M059J (cell line): ENCODE measurements around the gene KIR3DL3. TPM values are rescaled to one million over a fixed set of nuclear protein-coding genes. Genes with fewer than 3 reads are reported as not detected.
"Not testable (repeated sequence)": the region's sequence is repeated elsewhere in the genome, so short reads cannot be mapped to it uniquely, and the experiment has no call there.

Experiments
- DNase-seq: peaks from one replicate; pipeline ENCODE4 v3.0.0-alpha.2; 2012; ENCODE audit warnings: low read depth
- total RNA-seq: library from RNA; depleted of rRNA; stranded (reverse); fragments of >200 nt; shearing (Covaris generic); gene quantifications from 2 replicates; pipeline ENCODE4 v1.2.3, GENCODE V29; 2014; rRNA removed

KIR3DL3 gene
- total RNA-seq, 1 experiment from 2014 or later, result not detected

DNA sequence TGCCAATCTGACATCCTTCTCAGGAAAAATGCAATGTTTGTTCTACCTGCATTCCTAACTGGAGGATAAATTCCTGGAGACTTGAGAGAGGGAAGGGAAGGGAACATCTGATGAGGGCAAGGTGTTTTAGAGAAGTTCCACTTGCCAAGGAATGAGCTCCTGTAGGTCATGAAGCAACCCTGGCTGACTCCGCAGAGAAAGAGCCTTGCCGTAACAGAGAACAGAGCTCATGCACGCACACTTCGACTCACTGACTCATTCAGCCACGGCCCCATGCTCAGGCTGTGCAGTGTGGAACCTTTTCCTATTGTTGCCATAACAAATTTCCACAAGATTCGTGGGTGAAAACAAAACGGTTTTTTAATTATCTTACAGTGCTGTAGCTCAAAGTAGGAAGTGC lies 54.7 kb downstream of the KIR3DL3 start:
- DNase-seq, result not testable (repeated sequence)

DNA sequence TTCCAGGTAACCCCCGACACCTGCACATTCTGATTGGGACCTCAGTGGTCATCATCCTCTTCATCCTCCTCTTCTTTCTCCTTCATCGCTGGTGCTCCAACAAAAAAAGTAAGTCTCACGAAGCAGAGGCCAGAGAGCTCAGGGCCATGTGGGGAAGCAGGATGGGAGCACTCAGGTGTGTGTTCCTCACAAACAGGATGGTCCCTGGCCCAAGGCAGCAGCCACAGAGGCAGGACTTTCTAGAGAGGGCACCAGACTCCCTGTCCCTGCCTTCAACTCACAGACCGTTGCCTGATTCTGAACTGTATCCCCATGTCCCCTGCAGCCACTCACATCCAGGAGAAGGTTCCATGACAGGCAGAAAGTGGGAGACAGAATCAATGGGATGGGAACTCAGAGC lies 58.7 kb downstream of the KIR3DL3 start:
- DNase-seq, result not testable (repeated sequence)

Other genes starting within 250 kb of the KIR3DL3 start
- gene LAIR2, start 221.6 kb upstream of the KIR3DL3 start, total RNA-seq, result not detected in 2 replicates
- not detected in 2 replicates for gene LILRA2, start 150.7 kb upstream of the KIR3DL3 start, total RNA-seq
- not detected in 2 replicates for gene LILRA1, start 130.8 kb upstream of the KIR3DL3 start, total RNA-seq
- not detected in 2 replicates for gene LILRB1, start 94.0 kb upstream of the KIR3DL3 start, total RNA-seq
- gene LILRB4, start 61.5 kb upstream of the KIR3DL3 start, total RNA-seq, result not detected in 2 replicates
- gene KIR2DL3, start 14.1 kb downstream of the KIR3DL3 start, total RNA-seq, result not detected in 2 replicates
- not detected in 2 replicates for gene KIR2DL1, start 45.4 kb downstream of the KIR3DL3 start, total RNA-seq
- not detected in 2 replicates for gene KIR2DL4, start 79.2 kb downstream of the KIR3DL3 start, total RNA-seq
- not detected in 2 replicates for gene KIR3DL1, start 92.0 kb downstream of the KIR3DL3 start, total RNA-seq
- gene KIR2DS4, start 108.2 kb downstream of the KIR3DL3 start, total RNA-seq, result not detected in 2 replicates
- gene KIR3DL2, start 126.0 kb downstream of the KIR3DL3 start, total RNA-seq, result not detected in 2 replicates
- gene FCAR, start 149.8 kb downstream of the KIR3DL3 start, total RNA-seq, result not detected in 2 replicates
- not detected in 2 replicates for gene NCR1, start 181.7 kb downstream of the KIR3DL3 start, total RNA-seq
- not detected in 2 replicates for gene NLRP7, start 223.1 kb downstream of the KIR3DL3 start, total RNA-seq
- not detected in 2 replicates for gene NLRP2, start 241.9 kb downstream of the KIR3DL3 start, total RNA-seq